ENCODE measurements around the gene GPC5. TPM values are rescaled to one million over a fixed set of nuclear protein-coding genes. Genes with fewer than 3 reads are reported as not detected.

The GPC5 gene
- total and polyA plus RNA-seq, 2 of the 13 experiments (the other 11 are each of a cell fraction or from before 2014, with no cell fraction given), result 0.02 to 0.07 TPM

- BruUV-seq (replicated peaks), result no TSS peak
- ATAC-seq (no peak), DNase-seq (ENCODE audit: low spot score) (no peak), FAIRE-seq (no peak)
- Histone ChIP-seq H3K9ac (ENCODE audit: insufficient read depth, low read depth, low read length) (no peak overlapping the region), H3K4me3 (replicated peaks in 1 of 3; ENCODE audit: insufficient read depth in 1 of 3, low read depth in 2 of 3, low read length in 3 of 3) (no peak overlapping the region), H4K20me1 (ENCODE audit: insufficient read depth, low read length) (no peaks in the 10 kb centered on the region), H3K27me3 (ENCODE audit: control insufficient read depth in 1 of 2, insufficient read depth in 2 of 2, low read length in 2 of 2) (no peaks in the 10 kb centered on the region), H3K9me3 (ENCODE audit: low read length) (no peaks in the 10 kb centered on the region), H3K4me1 (ENCODE audit: insufficient read depth, low read length) (no peaks in the 10 kb centered on the region), H3K27ac (ENCODE audit: extremely low read length, insufficient read depth, low read length) (no peak overlapping the region), H3K4me2 (ENCODE audit: low read depth, low read length) (no peak overlapping the region), H3K36me3 (replicated peaks in 1 of 2; ENCODE audit: control insufficient read depth in 1 of 2, insufficient read depth in 2 of 2, low read length in 2 of 2) (no peaks in the 10 kb centered on the region), H2AFZ (ENCODE audit: low read length) (no peak overlapping the region), H3K79me2 (ENCODE audit: insufficient read depth, low read length) (no peaks in the 10 kb centered on the region)
- in situ Hi-C loops (cut with HindIII; ENCODE audit: extremely low pct_ligation_motif_present, low pct_unique_long_range_greater_than_20kb) (no loop called here), intact Hi-C loops (cut with micrococcal nuclease; ENCODE audit: unreplicated experiment) (no loop called here)
- CTCF ChIA-PET (ENCODE audit: low intra/inter-chr PET ratio, low total read pairs), result no interaction called here
- no peak for TF ChIP-seq NFIC (IDR thresholded peaks at IDR 0.05; ENCODE audit: low read length)
- no peak for TF ChIP-seq ZNF326 (CRISPR knock-in tag; IDR thresholded peaks at IDR 0.05; ENCODE audit: borderline replicate concordance)
- no peak for TF ChIP-seq KLF16 (CRISPR knock-in tag; IDR thresholded peaks at IDR 0.05)
- no peak for TF ChIP-seq REL (CRISPR knock-in tag; conservative IDR thresholded peaks at IDR 0.05)
- no peak for TF ChIP-seq MIER3 (CRISPR knock-in tag; IDR thresholded peaks at IDR 0.05; ENCODE audit: borderline replicate concordance)
- no peak for TF ChIP-seq HIVEP1 (CRISPR knock-in tag; IDR thresholded peaks at IDR 0.05)
- no peak for TF ChIP-seq ZNF574 (CRISPR knock-in tag; IDR thresholded peaks at IDR 0.05)
- TF ChIP-seq KAT2B (IDR thresholded peaks at IDR 0.05; ENCODE audit: borderline replicate concordance, low read depth, low read length), result no peak
- no peak for TF ChIP-seq SNAPC4 (CRISPR knock-in tag; IDR thresholded peaks at IDR 0.05)
- TF ChIP-seq RBFOX2 (IDR thresholded peaks at IDR 0.05; ENCODE audit: low read depth, low read length), result no peak
- POLR2A ChIA-PET, result no interaction called here
- 2% methylated on average over 2 of the region's 3 CpGs for WGBS (ENCODE audit: low lambda C conversion rate)
Measured at GRCh38 chr13:92461402-92461801, 1063.0 kb downstream of the GPC5 start.

Data from HepG2 (cell line).